GM21381 (cell line): ENCODE results near the gene ASIC2.
"Not testable (repeated sequence)": the region's sequence is repeated elsewhere in the genome, so short reads cannot be mapped to it uniquely, and the experiment has no call there.

ENCODE experiments used
- ATAC-seq: cut with Tn5 transposase; IDR thresholded peaks from one replicate; pipeline ENCODE4 v1.9.1; 2021; ENCODE audit warnings: mild to moderate bottlenecking, moderate library complexity; ENCODE audit not compliant: unreplicated experiment

ASIC2 gene

DNA sequence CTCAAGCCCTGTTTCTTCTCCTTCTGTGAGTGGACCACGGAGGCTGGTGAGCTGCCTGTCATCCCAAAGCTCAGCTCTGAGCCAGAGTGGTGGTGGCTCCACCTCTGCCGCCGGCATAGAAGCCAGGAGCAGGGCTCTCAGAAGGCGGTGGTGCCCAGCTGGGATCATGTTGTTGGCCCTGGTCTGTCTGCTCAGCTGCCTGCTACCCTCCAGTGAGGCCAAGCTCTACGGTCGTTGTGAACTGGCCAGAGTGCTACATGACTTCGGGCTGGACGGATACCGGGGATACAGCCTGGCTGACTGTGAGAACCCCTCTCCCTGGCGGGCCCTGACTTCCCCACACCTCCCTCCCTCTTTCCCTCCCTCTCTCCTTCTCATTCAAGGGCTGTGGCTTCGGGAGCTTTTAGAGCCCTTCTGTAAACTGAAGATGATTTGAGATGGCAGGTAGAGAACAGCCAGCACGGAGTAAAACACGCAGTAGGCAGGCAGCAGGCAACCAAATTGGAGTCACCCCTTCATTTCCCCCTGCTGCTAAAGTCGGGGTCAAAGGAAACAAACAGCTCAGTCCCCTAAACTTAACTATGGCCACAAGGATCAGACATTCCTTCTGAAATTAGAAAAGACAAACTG lies 297.6 kb downstream of the ASIC2 start:
- ATAC-seq, result no peak

DNA sequence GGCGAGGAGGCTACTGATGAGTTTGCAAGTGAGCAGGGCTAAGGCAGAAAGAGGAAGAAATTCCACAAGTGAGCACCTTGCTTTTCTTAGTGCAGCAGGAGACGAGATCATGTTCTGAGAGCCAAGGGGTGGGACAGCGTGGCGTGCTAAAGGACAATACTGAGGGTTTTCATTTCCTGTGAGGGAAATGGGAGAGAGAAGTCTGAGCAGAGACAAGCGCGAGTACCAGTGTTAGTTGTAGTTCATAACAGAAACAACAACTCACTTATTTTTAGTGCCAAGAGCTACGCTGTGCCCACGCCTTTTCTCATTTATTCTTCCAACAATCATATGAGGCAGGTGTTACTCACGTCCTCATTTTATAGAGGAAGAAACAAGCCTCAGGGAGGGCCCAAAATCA lies 299.1 kb downstream of the ASIC2 start:
- no peak for ATAC-seq

DNA sequence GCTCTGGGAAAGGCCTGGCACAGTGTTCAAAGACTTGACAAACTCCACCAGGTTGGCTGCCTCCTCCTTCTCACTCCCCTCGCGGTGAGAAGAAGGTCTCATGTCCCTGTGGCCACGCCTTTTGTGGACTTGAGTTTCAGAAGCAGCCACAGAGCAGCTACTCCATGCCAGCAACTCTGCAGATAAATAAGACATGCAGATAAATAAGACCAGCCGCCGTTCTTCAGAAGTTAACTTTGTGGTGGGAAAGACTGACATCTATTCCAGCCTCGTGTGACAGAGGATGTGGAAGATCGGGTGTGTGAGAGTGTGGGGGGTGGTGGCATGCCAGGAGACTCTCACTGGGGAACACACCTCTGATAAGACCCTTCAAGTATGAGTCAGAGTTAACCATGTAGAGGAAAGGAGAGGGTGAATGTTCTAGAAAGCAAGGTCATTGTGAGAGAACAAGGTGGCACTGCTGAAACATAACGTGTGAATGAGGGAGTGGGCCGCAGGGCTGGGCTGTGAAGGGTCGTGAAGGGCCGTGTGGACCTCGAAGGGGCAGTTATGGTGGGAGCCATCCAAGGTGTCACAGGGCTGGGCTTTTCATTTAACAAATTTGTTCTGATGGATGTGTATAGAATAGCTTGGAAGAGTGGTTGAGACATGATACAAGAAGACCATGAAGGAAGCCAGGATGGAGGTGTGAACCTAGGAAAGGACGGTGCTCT lies 300.6 kb downstream of the ASIC2 start:
- ATAC-seq, result no peak

DNA sequence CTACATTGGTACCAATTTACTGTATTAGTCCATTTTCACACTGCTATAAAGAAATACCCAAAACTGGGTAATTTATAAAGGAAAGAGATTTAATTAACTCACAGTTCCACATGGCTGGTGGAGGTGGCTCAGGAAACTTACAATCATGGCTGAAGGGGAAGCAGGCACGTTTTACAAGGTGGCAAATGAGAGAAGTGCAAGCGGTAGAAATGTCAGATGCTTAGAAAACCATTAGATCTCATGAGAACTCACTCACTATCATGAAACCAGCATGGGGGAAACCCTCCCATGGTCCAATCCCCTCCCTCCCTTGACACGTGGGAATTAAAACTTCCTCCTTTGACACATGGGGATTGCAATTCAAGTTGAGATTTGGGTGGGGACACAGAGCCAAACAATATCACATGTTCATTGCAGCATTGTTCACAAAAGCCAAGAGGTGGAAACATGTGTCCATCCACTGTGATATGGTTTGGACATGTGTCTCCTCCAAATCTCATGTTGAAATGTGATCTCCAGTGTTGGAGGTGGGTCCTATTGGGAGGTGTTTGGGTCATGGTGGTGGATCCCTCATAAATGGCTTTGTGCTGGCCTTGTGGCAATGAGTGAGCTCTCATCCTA lies 304.5 kb downstream of the ASIC2 start:
- ATAC-seq, result no peak

DNA sequence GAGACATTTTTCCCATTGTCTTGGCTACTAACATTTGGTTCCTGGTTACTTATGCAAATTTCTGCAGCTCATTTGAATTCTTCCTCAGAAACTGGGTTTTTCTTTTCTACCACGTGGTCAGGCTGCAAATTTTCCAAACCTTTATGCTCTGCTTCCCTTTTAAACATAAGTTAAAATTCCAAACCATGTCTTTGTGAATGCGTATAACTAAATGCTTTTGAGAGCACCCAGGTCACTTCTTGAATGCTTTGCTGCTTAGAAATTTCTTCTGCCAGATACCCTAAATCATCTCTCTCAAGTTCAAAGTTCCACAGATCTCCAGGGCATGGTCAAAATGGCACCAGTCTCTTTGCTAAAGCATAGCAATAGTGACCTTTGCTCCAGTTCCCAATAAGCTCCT lies 305.2 kb downstream of the ASIC2 start:
- not testable (repeated sequence) for ATAC-seq

DNA sequence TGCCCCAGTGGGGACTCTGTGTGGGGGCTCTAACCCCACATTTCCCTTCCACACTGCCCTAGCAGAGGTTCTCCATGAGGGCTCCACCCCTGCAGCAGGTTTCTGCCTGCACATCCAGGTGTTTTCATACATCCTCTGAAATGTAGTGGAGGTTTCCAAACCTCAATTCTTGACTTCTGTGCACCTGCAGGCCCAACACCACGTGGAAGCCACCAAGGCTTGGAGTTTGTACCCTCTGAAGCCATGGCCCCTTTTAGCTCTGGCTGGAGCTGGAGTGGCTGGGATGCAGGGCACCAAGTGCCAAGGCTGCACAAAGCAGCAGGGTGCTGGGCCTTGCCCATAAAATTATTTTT lies 305.7 kb downstream of the ASIC2 start:
- ATAC-seq, result not testable (repeated sequence)

DNA sequence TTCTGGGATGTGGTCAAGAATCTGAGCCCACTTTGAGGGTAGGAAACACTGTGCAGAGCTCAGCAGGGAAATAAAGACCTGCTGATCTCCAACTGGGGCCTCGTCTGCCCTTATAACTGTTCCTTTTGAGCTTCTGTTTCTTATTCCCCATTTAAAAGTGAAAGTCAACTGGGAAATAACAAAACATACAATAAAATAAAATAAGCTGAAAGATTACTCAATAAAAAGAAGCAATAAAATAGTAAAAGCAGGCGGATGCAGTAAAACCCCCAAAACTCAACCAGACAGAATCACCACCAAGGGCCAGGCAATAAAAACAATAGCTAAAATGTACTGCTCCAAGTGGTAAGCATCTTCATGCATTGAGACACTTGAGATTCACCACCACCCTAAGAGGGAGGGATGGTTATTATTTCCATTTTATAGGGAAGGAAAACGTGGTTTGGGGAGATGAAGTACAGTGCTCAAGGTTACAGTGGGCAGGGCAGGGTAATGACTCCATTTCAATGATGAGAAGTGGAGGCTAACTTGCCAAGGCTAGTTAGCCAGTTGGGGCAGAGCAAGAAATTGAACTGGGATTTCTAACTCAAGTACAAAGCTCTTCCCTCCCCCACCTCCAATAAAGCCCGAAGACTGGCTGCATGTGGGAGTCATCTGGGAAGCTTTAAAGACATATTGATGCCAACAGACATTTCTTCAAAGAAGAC lies 307.9 kb downstream of the ASIC2 start:
- ATAC-seq, result no peak

DNA sequence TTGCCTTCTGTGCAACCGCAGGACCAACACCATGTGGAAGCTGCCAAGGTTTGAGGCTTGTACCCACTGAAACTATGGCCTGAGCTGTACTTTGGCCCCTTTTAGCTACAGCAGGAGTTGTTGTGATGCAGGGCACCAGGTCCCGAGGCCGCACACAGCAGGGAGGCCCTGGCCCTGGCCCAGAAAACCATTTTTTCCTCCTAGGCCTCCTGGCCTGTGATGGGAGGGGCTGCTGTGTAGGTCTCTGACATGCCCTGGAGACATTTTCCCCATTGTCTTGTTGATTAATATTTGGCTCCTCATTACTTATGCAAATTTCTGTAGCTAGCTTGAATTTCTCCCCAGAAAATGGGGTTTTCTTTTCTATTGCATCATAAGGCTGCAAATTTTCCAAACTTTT lies 311.5 kb downstream of the ASIC2 start:
- ATAC-seq, result not testable (repeated sequence)

DNA sequence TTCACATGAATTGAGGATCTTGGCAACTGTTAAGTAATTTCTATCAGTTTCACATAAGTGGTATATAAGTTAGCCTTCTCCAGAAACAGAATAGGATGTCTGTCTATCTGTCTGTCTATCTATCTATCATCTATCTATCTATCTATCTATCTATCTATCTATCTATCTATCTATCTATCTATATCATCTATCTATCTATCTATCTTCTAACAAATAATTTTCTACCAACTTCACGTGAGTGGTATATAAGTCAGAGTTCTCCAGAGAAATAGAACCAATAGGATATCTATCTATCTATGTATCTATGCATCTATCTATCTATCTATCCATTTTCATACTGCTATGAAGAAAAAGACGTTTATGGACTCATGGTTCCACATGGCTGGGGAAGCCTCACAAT lies 312.9 kb downstream of the ASIC2 start:
- no peak for ATAC-seq

DNA sequence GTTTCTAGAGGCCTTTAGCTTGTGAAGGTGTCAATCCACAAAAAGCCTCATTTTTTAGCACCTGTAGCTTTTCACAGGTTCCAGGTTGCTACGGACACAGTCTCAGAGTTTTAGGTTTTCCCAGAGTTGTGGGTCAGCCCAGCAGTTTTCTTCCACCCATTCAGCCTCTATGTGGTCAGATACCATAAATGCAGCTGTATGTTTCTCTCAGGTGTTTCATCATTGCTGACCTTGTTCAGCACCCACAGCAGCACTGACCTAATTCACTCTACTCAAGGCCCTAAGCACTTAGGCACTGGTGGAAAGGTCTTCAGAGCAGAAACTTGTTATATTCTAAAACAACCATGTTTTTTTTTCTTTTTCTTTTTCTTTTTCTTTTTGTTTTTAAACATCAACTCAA lies 316.5 kb downstream of the ASIC2 start:
- ATAC-seq, result no peak

DNA sequence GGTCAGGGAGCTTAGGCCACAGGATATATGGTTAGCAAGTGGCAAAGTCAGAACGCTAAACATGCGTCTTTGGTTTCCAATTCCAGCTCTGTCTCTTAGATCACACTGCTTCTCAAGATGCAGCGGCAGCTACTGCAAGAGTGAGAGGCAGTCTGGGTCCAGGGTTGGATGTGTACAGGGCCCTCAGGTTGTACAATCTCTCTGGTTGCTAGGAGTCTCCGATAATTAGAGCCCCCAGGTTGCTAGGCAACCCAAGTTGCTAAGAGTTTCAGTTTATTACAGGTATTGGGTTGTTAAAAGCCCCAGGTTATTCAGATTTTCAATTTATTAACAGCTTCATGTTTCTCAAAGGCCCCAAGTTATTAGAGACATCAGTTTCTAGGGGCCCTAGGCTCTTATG lies 317.0 kb downstream of the ASIC2 start:
- ATAC-seq, result no peak

DNA sequence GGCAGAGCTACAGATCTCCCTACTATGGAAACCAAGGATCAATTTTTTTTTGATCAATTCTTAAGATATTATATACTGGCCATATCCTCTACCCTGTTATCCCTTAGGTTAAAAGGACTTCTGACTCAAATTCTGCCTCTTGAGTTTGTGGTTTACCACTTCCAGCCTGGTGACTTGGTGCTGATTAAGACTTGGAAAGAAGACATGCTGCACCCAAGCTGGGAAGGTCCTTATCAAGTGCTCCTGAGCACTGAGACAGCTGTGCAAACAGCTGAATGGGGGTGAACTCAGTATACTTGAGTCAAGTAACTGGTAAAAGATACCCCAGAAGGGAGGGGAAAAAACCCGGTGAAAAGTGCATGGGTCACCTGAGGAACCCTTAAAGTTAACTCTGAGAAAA lies 321.9 kb downstream of the ASIC2 start:
- peak; percentile 46 for ATAC-seq

DNA sequence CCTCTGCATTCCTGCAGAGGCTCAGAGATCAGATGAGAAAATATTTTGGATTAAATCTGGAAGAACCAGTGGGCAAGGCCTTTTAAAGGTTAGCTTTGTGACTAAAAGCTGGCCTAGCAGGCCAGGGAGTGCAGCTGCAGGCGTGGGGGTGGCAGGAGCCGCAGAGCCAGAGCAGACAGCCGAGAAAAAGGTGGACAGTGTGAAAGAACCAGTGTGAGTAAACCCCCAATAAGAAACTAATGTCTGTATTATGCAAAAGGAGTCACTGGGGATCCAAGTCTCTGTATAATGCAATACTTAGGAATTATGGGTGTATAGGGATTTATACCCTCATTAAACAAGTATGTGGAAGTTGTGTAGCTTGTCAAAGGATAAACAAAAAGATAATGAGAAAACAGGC lies 322.8 kb downstream of the ASIC2 start:
- no peak for ATAC-seq

DNA sequence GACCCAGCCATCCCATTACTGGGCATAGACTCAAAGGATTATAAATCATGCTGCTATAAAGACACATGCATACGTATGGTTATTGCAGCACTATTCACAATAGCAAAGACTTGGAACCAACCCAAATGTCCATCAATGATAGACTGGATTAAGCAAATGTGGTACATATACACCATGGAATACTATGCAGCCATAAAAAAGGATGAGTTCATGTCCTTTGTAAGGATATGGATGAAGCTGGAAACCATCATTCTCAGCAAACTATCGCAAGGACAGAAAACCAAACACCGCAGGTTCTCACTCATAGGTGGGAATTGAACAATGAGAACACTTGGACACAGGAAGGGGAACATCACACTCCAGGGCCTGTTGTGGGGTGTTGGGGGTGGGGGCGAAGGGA lies 323.9 kb downstream of the ASIC2 start:
- not testable (repeated sequence) for ATAC-seq

DNA sequence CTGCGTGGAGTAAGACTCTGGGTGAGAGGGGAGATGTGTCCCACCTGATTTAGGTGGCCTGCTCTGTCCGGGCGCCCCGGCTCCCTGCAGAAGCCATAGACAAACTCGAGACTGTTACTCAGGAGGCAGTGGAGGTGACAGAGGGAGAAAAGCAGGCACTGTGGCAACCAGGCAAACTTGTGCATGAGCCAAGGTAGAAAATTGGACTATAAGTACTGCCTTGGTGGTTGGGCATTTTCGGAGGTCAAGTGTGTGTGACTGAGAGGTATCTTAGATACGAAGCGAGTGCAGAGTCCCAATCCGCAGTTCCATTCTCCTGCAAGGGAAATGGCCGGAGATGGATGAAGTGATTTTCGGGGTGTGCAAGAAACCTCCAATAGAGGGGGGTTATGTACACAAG lies 328.6 kb downstream of the ASIC2 start:
- no peak for ATAC-seq
